ENCODE measurements around the gene IFIT5. TPM values are rescaled to one million over a fixed set of nuclear protein-coding genes. Genes with fewer than 3 reads are reported as not detected.
"Not testable (repeated sequence)": the region's sequence is repeated elsewhere in the genome, so short reads cannot be mapped to it uniquely, and the experiment has no call there.

Gene IFIT5, protein sequence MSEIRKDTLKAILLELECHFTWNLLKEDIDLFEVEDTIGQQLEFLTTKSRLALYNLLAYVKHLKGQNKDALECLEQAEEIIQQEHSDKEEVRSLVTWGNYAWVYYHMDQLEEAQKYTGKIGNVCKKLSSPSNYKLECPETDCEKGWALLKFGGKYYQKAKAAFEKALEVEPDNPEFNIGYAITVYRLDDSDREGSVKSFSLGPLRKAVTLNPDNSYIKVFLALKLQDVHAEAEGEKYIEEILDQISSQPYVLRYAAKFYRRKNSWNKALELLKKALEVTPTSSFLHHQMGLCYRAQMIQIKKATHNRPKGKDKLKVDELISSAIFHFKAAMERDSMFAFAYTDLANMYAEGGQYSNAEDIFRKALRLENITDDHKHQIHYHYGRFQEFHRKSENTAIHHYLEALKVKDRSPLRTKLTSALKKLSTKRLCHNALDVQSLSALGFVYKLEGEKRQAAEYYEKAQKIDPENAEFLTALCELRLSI
- total RNA-seq, result 17.4 TPM

- DNase-seq (ENCODE audit: low spot score), result peak; percentile 66
Measured at GRCh38 chr10:89414146-89414878, at the start of gene IFIT5. IFIT5 (plus strand) TSS chr10:89414568; CDS start chr10:89414799, 231 bp downstream.

DNA sequence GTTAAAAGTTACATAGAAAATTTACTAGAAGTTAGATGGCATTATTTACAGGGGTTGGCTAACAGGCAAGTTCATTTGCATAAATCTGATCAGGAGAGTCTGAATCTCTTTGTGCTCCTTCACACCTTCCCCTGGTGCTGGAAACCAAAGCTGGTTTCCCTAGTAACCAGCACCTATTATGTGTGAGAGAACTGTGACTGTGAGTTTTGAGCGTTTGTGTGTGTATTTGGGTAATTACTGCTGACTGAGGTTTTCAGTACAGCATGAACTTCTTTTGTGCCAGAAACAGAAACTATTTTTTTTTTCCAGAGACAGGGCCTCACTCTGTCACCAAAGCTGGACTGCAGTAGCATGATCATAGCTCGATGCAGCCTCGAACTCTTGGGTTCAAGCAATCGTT, 46.8 kb upstream of the IFIT5 start:
- no peak for DNase-seq (ENCODE audit: low spot score)

DNA sequence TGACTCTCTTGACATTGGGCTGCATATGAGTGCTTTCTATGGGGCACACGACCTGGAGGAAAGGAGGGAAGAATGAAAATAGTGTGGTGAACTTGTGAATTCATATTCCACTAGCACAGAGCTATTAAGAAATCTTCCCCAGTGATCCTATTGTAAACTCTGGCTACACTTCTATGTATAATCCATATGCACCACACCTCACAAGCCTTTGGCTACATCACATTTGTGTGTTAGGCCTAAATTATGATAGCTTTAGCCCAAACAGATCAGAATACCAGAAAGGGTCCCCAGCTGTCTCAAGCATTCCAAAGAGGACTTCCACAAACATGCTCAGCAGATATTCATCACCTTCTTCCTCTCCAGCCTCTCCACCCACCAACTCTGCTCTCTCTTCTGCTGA, 46.2 kb upstream of the IFIT5 start:
- DNase-seq (ENCODE audit: low spot score), result no peak

GRCh38 chr10:89369156-89370105, 44.9 kb upstream of the IFIT5 start:
- DNase-seq (ENCODE audit: low spot score), result no peak

DNA sequence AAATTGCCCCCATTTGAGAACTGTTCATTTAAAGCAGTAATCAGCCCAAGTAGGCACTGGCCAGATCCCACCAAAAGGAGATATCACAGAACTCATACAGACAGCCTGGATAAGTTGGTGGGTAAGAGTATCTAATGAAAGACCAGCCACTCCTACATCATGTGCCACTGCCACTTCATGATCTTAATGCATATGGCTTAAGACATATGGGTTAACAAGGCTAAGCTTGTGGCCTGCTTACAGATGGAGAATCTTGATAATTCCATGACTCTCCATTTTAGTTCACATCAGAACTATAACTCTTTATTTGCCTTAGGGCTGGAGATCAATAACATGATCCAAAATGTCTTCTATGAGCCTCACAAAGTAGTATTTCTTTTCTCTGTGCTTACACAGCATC, 43.3 kb upstream of the IFIT5 start:
- no peak for DNase-seq (ENCODE audit: low spot score)

DNA sequence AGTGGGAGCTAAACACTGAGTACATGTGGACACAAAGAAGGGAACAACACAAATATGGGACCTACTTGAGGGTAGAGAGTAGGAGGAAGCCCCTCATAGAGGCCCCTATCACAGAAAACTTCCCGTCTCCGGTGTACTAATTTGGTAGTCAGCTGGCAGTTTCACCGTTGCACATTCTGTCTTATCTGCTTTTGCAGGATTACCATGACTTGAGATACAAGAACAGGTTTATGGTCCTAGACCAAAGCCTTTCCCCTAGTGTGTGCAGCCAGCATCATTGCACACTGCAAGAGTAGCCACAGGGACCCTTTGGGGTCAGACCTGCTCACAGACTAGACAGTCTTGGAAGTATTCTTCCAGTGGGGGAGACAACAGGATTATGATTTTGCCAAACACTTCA, 42.4 kb upstream of the IFIT5 start:
- no peak for DNase-seq (ENCODE audit: low spot score)

DNA sequence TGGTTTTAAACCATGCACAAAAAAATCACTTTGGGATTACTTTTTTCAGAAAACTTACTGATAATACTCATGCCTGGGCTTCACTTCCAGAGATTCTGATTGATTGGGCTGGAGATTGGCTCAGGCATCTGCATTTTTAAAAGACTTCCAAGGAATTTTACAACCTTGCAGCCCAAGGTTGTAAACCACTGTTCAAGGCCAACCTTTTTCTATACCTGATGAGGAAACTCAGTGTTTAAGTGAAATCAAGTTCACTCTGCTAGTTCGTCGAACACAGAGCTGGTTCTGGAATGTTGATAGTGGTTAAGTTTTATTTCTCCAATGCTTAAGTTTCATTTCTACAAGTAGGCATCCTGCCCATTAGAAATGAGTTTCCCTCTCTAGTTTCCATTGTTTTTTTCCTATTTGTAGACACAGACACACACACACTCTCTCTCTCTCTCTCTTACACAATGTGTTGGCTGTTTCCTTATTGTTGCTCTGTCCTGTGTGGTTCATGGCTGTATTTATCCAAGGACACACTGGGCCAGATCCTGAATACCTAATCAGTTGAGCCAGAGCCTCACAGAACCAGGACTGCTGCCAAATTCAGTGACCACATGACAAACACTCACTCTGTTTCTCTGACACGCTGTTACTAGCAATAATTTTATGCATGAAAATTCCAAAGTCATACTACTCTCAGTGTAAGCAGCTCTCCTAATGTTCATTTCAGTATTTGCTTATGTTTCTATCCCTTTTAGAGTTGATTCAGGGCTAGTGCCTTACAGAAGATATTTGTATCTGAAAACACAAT, 40.3 kb upstream of the IFIT5 start:
- DNase-seq (ENCODE audit: low spot score), result peak; percentile 88

DNA sequence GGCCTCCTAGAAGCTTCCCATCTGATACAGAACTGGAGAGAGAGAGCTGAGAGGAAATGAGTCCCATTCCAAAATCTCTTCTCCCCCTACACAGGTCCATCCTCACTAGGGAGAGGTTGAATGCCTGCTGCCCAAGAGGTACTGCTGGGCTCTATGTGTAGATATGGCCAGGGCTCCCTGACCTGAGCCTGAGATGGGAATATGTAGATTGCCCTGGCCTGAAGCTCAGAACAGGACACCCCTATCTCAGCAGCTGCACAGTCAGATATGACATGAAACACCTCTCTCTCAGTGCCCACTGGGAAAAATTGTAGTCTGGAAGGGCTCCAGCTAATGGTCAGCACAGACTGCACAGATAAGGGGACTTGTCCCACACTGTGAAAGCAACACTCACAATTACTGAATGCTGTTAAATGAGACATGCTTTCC, 39.6 kb upstream of the IFIT5 start:
- DNase-seq (ENCODE audit: low spot score), result no peak

DNA sequence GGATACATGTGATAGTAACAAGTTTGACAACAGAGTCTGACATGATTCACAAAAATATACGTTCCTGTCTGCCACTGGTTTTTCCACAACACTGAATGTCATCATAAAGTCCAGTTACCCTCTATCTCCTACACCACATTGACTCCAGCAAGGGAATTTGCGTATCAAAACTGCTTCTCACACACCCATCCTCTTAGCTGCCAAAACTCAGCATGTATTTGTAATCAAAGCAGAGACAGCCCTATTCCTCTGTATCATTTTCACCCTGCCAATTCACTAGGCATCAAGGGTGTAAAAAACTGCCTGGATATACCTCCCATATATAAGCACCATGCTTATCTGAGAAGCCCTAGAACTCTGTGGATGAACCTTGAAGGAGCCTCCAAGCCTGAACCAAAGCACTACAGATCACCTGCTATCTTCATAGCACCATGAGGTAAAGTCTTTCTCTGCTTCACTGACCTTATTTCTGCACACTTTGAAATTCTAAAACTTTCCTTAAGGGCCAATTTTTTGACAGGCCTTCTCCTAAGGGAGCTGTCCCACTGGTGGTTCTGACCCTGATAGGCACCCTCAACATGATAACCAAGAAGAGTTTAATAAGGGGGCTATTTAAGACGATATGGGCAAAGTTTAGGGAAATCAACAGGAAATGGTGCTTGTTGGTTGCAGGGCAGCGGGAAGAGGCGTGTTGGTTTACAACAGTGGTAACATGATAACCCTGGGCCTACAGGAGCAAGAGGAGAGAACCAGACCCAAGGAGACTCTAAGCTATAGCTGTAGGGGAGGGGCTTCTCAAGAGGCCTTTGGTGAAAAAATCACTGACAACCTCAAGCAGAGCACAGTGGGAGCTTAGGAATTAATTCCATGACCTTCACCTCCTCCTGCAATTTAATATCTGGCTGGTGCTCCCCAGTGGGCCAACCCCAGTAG, 36.4 kb upstream of the IFIT5 start, which contains the start of gene IFIT1B:
Gene IFIT1B, plus strand, starts transcription at position 352 of the 933 bp plus-strand sequence. Its CDS starts 80 bp downstream, at position 432.
- no peak for DNase-seq (ENCODE audit: low spot score)

DNA sequence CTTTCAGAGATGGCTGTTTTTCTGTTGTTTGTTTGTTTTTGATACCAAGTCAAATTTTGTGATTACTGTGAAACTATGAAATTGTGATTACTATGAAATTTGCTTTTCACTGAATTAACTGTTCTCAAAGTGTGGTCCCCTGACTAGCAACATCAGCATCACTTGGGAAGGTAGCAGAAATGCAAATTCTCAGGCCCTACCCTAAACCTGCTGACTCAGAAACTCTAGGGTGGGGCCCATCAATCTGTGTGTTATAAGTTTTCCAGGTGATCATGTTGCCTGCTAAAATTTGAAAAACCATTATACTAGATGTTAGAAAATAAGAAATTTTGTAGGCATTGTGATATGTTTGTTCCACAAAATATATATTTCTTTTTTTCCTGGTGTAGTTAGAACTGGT, 35.3 kb upstream of the IFIT5 start:
- DNase-seq (ENCODE audit: low spot score), result no peak

DNA sequence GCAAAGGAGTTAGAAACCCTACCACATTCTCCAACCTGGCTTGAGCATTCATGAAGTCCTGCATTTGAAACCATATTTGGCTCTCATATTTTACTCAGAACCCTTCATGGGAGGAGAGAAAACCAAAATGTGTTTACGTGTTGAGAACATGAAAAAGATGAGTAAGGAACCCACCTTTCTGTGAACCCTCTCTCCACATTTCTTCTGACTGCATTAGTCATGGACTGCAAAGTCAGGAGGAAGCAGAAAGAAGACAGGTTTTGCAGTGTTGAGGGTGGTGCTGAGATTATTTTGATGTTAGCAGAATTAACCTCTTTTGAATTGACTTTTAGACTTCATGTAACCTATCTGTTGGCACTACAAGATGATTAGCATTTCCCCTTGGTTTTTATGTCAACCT, 31.6 kb upstream of the IFIT5 start:
- no peak for DNase-seq (ENCODE audit: low spot score)

GRCh38 chr10:89384474-89385340, 29.7 kb upstream of the IFIT5 start:
- DNase-seq (ENCODE audit: low spot score), result no peak

GRCh38 chr10:89388806-89389205, 25.6 kb upstream of the IFIT5 start:
- DNase-seq (ENCODE audit: low spot score), result no peak

- DNase-seq (ENCODE audit: low spot score), result no peak
Measured at GRCh38 chr10:89389254-89389653, 25.1 kb upstream of the IFIT5 start.

DNA sequence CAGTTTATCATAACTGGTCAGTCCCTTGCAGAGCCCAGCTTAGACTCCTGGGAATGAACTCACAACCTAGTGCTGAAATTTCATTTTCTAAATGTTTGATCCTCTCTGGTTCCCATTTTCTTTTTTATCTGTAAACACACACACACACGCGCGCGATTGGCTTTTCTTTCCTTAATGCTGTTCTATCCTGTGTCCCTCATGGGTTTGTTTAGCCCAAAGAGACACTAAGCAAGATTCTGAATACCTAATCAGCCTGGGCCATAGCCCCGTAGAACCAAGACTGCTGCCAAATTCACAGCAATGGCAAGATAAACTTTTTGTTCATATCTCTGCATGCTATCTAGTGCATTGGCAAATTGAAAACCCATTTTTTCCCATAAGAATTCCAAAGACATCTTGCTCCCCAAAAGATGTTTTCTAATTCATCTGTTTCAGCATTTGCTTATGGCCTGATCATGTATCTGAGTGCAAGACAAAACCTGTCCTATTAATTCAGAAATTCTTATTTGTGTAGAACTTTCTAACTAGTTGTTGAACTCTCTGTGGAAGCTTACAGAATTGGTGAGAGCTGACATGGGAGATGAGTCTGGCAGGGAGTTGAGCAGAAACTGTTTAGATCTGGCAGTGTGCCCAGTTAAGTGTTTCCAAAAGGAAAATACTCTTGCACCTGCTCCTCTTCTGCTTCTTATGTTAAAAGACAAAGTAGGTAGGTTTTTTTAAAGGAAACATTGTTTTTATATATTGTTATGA, 23.7 kb upstream of the IFIT5 start:
- DNase-seq (ENCODE audit: low spot score), result no peak

- not testable (repeated sequence) for DNase-seq (ENCODE audit: low spot score)
Measured at GRCh38 chr10:89391226-89391576, 23.2 kb upstream of the IFIT5 start.

DNA sequence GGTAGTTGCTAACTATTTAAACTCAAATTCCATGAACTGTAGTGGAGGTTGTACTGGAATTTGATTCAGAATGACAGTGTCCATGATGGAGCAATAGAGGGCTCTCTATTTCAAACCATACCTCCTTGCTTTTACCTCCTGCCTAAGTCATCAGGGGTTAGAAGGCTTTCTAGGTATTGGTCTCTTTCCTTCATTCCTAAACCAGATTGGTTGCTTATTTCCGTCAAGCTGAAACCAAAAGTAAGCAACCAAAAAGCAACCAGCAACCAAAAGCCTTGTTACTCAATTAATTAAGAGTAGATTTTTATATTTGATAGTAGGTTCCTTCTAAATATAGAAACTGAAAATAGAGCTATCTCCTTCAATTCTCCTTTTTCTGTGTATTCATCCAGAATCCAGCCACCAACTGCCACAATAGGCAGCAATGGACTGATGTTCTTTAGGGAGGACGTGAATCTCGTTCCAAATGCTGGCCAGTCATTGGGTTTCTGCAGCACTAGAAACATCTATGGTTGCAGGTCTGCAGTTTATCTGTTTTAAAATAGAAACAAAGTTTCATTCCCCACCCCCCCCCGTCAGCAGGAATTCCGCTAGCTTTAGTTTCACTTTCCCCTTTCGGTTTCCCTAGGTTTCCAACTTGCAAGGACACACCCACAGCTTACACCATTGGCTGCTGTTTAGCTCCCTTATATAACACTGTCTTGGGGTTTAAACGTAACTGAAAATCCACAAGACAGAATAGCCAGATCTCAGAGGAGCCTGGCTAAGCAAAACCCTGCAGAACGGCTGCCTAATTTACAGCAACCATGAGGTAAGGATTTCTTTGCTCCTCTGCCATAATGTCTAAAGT, 22.2 kb upstream of the IFIT5 start, which contains the start of gene IFIT1:
Gene IFIT1, plus strand, starts transcription at position 717 of the 850 bp plus-strand sequence. Its CDS starts 90 bp downstream, at position 807.
- DNase-seq (ENCODE audit: low spot score), result peak; percentile 54

Measured in ureter (tissue), 1 donor.